Measurements from ENCODE around the gene ELOVL6.
A peak's percentile ranks its signal among the peaks of the same experiment; 100 is the strongest.

Gene ELOVL6

DNA sequence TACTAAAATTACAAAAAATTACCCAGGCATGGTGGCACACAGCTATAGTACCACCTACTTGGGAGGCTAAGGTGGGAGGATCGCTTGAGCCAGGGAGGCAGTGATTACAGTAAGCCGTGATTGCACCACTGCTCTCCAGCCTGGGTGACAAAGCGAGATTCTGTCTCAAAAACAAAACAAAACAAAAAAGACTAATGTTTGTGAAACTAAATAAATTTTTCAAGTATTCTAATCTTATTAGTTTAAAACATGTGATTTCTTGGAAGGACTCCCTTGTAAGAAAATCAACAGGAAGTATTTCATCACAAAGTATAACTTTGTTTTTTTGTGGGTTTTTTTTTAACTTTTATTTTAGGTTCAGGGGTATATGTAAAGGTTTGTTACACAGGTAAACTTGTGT, 196.1 kb downstream of the ELOVL6 start:
- POLR2A ChIA-PET: no interaction called here
- CTCF ChIA-PET: interaction anchor here (0.9 to 22.5 kb wide), 5 partner anchors 8 to 512 kb away, joined by 3 to 673 read pairs (median 5); no protein-coding TSS in a partner anchor
- TF ChIP-seq CTCF (IDR thresholded peaks at IDR 0.05; ENCODE audit: control extremely low read depth, extremely low read depth, low read depth, missing control alignments): no peak
- DNase-seq (ENCODE audit: extremely low spot score): no peak

GRCh38 chr4:109999585-109999912, 198.9 kb downstream of the ELOVL6 start:
- ChIA-PET POLR2A (no interaction called here), CTCF (interaction anchor here (0.7 to 22.5 kb wide), 12 partner anchors 10 to 1632 kb away, joined by 3 to 673 read pairs (median 4); no protein-coding TSS in a partner anchor)
- TF ChIP-seq CTCF (IDR thresholded peaks at IDR 0.05; ENCODE audit: control extremely low read depth, extremely low read depth, low read depth, missing control alignments): no peak
- DNase-seq (ENCODE audit: extremely low spot score): no peak

- ChIA-PET CTCF (interaction anchor here (0.7 to 22.5 kb wide), 26 partner anchors 10 to 1633 kb away, joined by 3 to 673 read pairs (median 4); no protein-coding TSS in a partner anchor), POLR2A (no interaction called here)
- TF ChIP-seq CTCF (IDR thresholded peaks at IDR 0.05; ENCODE audit: control extremely low read depth, extremely low read depth, low read depth, missing control alignments): peak; percentile 65
- DNase-seq (ENCODE audit: extremely low spot score): peak; percentile 71
These were observed 199.4 kb downstream of the ELOVL6 start for GRCh38 chr4:109998867-109999584.

DNA sequence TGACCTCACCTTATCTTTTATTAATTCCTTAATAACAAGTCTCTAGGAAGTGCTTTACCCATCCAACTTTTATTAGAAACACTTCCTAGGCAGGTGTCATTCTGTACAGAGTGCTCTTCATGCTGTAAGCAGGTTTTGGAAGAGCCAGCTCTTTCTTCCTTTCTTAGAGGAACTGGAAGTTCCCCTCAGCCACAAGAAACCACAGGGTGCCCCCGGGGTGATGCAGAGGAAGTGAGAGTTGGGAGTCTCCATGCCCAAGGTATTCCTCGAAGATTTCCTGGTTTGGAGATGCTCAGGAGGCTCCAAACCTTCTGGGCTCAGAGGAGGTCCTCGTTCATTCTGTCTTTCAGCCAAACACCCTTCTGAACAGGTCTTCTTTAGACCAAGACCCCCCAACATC, 201.9 kb downstream of the ELOVL6 start:
- CTCF ChIA-PET: interaction anchor here (1.1 to 22.5 kb wide), 4 partner anchors 9 to 517 kb away, joined by 3 to 673 read pairs (median 7); no protein-coding TSS in a partner anchor
- DNase-seq (ENCODE audit: extremely low spot score): no peak
- POLR2A ChIA-PET: no interaction called here
- TF ChIP-seq CTCF (IDR thresholded peaks at IDR 0.05; ENCODE audit: control extremely low read depth, extremely low read depth, low read depth, missing control alignments): no peak
